ACHN (cell line): ENCODE results near the gene TRAF3.
"Not testable (repeated sequence)": the region's sequence is repeated elsewhere in the genome, so short reads cannot be mapped to it uniquely, and the experiment has no call there.

Experiments
- DNase-seq: peaks from one replicate; pipeline ENCODE4 v3.0.0-alpha.2; 2015
- in situ Hi-C: cut with HindIII; loops from 2 replicates; pipeline ENCODE4 v1.10.0; 2017; ENCODE audit warnings: low sequenced_read_pairs, low pct_ligation_motif_present, low pct_unique_long_range_greater_than_20kb

TRAF3 gene

DNA sequence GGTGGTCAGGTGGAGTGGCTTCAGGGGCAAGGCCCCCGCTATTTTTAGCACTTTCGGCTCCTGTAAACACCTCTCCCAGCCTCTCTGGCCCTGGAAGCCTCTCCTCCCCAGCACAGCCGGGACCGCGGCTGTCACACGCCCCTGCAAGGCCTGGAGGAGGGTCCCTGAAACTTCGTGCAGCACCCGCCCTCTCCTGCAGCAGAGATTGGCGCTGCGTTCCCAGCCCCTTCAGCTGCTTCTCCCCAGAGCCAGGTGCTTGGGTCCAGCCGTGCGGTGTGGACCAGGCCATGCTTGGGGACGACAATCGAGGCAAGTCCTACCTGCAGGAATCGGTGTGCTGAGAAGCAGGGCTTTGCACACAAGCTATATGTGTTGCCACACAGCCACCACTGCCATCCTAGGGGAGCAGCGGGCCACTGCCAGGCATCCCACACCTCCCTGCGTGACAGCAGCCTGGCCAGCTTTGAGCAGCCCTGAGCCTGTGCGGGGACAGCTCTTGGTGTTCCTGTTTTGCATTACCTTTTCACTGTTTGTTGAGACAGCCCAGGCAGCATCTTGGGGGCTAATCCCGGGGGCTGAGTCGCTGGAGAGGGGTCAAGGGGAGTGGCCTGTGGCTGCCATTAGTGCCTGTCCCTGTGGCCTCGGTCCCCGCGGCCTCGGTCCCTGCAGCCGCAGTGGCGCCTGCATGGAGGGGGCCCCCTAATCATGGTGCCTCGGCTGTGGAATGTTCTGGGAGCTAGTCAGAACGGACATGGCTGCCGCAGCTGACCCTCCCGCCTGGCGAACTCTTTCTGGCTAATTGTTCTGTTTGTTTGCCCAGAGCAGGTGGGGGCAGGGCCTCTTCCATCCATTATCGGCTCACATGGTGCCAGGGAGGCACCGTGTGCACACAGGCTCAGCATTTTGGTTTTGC, 27.6 kb upstream of the TRAF3 start:
- in situ Hi-C loops: no loop called here
- no peak for DNase-seq

DNA sequence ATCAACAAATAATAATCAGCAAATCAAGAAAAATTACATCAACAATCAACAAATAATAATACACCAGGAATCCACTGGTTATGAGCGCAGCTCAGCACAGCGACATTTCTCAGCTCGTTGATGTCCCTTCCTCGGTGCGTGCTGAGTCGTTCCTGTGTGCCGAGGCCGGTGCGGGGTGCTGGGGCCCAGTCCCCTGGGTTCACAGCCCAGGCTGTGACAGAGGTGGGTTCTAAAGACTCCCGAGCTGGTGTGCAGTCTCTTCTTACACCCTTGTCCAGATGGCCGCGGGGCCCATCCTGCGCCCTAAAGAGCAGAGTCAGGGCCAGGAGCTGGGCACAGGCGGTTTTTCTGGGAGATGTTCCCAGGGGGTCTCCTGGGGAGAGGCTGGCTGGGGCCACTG, 26.9 kb upstream of the TRAF3 start:
- in situ Hi-C loops: no loop called here
- DNase-seq: no peak

DNA sequence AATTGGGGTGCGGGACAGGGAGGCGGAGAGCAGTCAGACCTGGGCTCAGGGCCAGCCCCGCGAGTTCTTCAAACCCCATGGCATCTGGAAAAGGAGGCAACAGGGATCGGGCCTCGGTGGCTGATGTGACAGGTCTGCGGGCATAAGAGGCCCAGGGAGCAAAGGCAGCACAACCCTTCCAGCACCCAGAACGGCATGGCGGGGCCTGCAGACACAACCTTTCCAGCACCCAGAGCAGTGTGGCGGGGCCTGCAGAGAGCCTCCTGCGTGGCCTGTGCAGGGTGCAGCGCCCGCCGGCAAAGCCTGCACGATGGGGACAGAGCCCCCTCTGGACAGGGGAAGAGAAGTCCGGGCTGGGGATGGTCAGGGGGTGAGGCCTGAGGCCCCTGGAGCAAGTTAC, 26.2 kb upstream of the TRAF3 start:
- in situ Hi-C loops: no loop called here
- DNase-seq: no peak

DNA sequence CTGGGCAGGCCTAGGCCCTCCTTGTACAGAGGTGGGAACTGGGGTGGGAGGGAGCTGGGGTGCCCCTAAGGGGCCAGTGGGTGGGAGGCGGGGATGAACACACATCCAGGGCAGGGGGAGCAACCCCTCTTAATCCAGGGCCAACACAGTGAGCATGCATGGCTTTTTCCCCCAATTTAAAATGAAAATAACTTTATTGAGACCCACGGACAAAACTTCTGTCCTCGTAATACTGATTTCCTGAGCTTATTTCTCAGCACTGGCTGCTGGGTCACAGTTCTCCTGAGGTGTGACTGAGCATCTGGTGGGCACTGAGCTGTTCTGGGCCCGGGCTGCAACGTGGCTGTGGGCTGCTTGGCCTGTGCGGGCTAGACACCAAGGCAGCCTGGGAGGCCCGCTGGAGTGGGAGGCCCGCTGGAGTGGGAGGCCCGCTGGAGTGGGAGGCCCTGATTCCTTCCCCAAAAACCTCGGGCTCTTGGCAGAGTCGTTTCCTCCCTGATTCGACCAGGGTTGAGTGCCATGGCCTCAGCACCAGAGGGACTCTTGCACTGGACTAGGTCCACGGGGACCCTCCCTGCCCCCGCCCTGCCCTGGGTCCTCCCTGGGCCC, 24.9 kb upstream of the TRAF3 start:
- in situ Hi-C loops: no loop called here
- DNase-seq: no peak

DNA sequence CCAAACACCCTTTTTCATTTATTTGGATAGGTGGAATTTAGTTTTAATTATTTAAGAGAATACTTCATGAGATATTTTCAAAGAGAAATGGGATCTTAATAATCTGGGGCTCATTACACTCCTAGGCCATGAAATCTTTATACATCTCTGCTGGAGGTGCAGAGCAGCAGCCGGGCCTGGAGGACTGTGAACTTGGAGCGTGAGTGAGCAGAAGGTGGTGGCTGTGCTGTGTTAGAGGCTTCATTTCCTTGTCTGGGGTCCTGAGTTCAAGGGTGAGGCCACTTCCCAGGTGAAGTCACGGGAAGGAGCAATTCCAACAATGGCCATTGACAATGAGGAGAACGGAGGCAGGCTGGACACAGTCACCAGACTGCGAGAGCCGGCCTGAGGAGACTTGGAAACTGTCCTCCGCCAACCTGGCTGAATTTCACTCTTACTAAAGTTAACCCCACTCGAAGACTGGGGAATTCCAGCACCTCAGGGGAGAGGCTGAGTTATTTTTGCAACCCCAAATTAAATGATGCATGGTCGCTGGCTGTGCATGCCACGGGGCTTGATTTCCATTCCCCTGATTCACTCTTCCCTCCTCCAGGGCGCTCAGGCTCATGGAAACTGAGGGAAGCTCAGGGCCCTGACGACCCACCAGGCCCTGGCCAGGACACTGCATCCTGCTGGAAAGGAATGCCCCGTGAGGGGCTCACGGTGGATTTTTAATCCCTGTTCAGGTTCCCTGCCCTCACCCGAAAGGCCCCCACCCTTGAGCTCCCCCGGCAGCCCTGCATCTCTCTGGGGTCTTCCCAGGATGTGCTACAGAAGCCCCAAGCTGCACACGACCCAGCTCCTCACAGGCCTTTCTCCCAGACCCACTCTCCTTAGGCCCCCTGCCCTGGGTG, 22.6 kb upstream of the TRAF3 start:
- DNase-seq: no peak
- in situ Hi-C loops: no loop called here

DNA sequence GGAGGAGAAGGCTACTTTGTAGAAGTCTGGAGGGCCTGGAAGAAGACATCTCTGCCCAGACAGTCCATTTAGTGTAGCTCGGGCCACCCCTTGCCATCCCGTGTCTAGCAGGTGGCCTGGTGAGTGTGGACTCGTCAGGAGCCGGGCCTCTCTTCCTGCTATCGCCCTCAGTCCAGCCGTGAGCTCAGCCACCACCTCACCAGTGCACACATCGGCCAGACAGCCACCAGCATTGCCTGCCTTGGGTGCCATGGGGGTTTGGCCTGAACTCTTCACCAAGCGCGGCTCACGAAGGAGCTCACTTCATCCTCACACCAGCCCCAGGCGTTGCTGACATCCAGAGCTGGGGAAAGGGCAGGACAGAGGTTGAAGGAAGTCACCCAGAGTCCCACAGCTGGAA, 19.6 kb upstream of the TRAF3 start:
- DNase-seq: no peak
- in situ Hi-C loops: no loop called here

DNA sequence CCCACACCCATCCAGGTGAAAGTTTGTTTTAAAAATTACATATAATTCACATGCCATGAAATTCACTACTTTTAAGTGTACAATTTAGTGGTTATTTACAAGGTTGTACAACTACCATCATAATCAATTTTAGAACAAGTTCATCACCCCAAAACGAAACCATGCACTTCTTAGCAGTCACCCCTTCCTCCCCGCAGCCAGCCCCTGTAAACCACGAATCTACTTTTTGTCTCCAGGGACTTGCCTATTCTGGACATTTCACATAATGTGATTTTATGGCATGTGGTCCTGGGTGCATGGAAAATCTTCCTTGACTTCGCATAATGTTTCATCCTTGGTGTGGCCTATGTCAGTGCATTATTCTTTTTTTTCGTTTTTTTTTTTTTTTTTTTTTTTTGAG, 19.2 kb upstream of the TRAF3 start:
- in situ Hi-C loops: no loop called here
- no peak for DNase-seq

DNA sequence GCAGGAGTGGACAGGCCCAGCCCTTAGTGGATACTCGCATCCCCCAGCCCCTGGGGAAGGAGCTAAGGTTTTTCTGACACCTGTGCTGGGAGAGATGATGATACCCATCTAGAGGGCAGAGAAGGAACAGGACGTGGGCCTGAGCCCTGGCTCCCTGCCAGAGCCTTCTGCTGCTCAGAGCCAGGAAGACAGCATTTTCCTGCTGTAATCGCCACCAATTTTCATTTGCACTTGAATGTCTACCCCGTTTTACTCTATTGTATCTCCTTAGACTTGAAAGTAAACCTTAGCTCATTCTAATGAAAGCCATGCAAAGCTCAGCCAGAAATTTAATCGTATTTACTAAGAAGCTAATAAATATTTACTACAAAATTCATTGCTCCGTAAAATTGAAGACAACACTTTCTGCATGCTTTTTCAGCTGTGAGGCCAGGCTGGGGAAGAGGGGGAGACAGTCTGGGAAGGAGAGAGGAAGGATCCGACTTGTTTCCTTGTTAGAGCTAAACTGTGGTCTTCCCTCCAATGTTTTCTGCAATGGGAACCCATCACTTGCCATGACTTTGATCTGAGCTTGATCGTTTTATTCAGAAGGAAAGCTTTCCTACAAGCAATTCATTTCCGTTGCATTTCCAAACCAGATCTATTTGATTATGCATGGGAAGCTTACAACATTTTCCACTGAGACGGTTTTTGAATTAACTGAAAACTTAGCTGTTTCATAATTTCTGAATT, 17.6 kb upstream of the TRAF3 start:
- in situ Hi-C loops: no loop called here
- no peak for DNase-seq

DNA sequence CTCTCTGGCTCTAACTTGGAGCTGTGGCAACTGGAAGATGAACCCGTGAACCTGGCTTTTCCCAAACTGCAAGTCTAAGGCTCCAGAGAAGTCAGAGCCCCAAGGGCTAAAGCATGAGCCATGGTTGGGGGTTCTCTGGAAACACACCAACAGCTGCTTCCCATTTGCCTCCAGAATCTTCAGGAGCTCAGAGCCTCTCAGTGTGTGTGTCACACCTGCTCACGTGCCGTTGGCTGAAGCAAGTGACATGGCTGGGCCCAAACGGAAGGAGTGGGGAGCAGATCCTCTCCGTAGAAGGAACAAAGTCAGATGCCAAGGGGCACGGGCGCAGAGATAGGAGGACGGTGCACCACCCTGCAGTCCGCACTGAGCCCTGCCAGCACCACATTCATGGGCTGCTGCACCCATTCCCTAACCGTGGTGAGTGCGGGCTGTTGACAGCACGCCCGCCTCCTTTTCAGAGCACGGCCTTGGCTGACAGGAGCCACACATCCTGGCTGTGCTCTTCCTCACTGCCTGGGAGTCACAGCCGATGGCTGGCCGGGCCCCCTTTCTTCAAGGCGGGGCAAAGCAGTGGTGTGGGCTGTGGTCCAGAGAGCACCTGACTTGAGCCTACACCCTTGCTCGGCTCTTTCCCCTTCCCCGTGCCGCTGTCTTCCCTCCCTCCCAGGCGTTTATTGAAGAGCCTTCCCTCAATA, 16.6 kb upstream of the TRAF3 start:
- DNase-seq: no peak
- in situ Hi-C loops: no loop called here

DNA sequence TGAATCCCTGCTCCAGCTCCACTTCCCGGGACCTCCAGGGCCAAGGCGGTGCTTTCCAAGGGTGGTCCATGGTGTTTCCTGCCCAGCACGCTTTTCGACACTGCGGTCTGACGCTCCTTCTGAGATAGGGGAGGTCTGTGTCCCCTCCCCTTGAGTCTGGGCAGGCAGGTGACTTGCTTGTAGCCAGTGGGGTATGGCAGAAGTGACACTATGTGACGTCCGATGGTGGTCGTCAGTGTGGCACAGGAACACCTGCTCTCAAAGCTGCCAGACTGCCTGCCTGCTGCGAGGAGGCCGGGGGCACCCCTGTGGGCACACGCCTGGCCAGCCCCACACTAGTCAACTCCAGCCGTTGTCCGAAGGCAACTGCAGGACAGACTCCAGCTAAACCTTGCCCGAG, 16.0 kb upstream of the TRAF3 start:
- in situ Hi-C loops: no loop called here
- no peak for DNase-seq

DNA sequence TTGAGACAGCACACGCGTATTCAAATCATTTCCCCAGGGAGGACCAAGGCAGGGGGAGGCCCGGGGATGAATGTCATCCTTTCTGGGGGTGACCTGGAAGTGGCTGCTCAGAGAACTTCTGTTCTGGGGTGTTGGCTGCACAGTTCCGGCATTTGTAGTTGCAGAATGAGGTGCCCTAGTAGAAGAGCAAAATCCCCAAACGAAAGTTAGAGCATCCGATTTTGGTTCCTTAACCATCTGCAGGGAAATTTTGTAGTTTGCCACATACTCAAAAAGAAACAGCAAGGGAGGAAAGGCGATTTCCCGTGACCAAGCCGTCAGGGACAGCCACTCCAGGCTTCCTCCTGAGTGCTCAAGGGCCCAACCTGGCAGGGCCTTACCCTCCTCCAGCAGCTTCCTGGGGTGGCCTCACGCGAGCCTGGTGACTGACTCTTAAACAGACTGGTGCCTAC, 13.0 kb upstream of the TRAF3 start:
- no peak for DNase-seq
- in situ Hi-C loops: no loop called here

DNA sequence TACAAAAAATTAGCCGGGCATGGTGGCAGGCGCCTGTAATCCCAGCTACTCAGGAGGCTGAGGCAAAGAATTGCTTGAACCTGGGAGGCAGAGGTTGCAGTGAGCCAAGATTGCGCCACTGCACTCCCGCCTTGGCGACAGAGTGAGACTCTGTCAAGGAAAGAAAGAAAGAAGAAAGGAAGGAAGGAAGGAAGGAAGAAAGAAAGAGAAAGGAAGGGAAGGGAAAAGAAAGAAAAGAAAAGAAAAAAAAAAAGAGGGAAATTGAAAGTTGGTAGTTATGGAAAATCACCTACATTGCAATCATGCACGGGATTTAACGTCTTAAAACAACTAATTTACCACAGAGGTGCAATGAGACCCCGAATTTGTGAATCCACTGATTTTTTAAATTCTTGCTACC, 11.5 kb upstream of the TRAF3 start:
- DNase-seq, in situ Hi-C loops: not testable (repeated sequence)

DNA sequence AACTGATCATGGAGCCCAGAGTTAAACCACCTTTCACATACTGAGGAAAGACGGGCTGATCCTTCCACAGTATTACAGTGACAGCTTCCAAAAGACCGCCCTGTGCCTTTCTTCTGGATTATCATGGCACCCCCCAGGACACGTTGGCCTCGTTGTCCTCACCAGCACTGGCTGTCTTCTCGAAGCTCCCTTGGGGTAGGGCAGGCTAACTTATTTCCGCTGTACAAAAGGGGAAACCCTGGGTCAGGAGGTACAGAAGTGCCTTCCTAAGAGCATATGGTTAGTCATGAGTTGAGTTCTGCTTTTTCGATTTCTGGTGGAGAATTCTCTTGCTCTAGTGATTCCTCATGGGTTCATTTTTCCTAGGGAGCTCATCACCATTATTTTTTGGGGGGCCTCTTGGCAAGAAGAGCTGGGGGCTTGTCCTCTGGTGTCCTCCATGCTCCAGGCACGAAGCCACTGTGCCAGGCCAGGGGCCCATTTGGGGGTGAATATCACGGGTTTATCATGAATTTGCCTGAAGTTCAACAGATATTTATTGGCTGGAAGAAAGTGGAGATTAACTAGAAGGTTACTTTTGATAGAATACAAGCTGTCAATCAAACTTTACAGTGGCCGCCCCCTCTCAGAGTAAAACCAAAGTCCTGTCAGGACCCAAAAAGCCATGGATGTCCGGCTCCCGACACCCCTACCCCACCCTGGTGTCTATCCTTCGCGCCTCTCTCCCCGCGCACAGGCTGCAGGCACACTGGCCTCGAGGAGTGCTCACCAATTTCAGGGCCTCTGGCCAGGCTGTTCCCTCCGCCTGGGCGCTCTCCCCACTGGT, 8.8 kb upstream of the TRAF3 start:
- in situ Hi-C loops: no loop called here
- DNase-seq: no peak

DNA sequence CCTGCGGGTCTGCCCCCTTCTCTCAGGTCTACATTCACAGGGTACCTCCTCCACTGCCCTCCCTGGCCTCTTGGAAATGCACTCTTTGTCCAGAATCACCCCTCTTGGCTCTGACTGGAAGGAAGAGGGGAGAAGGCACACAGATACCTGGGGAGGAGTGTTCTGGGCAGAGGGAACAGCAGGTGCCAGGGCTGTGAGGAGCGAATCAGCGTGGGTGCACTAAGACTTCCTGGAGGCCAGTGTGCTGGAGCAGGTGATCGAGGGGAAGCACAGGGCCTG, 8.3 kb upstream of the TRAF3 start:
- in situ Hi-C loops: no loop called here
- DNase-seq: no peak

DNA sequence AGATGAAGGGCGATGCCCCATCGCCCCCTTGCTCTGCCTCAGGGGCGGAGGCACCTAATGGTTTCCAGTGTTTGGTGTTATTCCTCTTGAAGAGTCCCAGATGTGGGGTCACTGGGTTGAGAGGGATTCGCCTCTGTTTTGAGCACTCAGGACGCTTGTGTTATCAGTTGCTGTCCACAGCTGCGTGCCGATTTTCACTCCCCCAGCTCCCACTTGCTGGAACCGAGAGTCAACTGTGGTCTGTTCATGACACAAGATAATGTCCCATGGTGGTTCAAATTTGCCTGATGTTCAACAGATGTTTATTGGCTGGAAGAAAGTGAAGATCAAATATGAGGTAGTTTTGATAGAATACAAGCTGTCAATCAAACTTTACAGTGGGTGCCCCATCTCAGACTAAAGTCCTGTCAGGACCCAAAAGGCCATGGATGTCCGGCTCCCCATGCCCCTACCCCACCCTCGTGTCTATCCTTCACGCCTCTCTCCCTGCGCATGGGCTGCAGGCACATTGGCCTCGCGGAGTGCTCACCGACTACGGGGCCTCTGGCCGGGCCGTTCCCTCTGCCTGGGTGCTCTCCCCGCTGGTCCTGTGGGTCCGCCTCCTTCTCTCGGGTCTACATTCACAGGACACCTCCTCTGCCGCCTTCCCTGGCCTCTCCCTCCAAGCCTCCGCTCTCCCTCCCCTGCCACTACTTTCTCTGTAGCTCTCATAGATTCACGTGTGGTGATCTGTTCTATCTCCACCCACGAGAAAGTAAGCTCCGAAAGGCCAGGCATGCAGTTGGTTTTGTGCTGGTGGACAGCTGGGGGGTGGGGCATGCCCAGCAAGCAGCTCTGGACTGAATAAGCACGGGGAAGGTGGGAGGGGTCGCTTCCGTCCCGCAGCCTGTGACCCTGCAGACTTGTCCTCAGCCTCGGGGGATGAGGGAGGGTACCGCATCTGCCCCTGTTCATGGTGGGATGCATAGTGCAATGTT, 6.8 kb upstream of the TRAF3 start:
- DNase-seq: no peak
- in situ Hi-C loops: no loop called here

DNA sequence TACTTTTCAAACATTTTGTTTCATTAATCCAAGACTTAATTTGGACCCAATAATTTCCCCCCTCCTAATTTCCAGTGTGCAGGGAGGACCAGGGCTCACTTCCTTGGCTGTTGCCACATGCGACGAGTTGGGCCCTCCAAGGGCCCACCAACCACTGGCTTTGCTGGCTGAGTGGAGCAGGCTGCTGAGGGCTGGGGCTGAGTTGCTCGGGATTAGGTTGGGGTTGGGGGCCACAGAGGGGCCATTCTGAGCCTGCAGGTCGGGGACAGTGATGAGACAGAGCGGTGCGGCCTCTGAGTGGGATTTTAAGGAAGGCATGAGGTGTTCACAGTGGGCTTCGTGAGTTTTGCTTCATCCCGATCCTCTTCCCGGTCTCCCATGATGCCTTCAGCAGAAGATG, 6.1 kb upstream of the TRAF3 start:
- no peak for DNase-seq
- in situ Hi-C loops: no loop called here
